LNCAP (cell line): ENCODE measurements around the gene UTS2R.

Experiments
- CTCF ChIP-seq: fragments of 450-650 bp; IDR thresholded peaks from 2 replicates; pipeline ENCODE4 v1.5.1; 2017; ENCODE audit warnings: mild to moderate bottlenecking

Gene UTS2R

DNA sequence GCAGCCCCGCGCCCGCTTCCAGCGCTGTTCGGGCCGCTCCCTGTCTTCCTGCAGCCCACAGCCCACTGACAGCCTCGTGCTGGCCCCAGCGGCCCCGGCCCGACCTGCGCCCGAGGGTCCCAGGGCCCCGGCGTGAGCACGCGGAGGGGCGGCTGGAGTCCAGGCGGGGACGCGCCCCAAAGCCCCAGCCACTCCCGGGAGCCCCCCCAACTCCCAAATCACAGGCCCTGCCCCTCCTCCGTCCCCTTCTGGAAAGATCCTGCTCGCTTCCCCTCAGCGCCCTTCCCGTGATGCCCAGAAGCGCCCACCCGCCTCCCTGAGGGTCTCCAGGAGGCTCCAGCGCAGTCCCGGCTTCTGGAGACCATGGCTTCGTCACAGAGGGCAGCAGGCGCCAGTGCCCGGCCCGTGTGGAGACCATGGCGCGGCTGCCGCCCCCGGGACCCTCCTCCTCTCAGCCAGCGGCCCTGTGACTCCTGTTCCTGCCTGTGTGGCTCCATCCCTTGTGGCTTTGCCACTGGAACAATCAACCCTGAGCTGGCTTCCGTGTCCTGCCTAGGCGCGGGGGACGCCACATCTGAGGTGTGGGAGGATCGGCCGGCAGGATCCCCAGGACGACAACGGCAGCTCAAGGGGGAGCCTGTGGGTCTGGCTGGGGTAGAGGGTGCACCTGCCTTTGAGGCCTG, 3.9 kb downstream of the UTS2R start:
- TF ChIP-seq CTCF, result no peak

- no peak for TF ChIP-seq CTCF
Observed at GRCh38 chr17:82376042-82376730, 4.6 kb downstream of the UTS2R start.

DNA sequence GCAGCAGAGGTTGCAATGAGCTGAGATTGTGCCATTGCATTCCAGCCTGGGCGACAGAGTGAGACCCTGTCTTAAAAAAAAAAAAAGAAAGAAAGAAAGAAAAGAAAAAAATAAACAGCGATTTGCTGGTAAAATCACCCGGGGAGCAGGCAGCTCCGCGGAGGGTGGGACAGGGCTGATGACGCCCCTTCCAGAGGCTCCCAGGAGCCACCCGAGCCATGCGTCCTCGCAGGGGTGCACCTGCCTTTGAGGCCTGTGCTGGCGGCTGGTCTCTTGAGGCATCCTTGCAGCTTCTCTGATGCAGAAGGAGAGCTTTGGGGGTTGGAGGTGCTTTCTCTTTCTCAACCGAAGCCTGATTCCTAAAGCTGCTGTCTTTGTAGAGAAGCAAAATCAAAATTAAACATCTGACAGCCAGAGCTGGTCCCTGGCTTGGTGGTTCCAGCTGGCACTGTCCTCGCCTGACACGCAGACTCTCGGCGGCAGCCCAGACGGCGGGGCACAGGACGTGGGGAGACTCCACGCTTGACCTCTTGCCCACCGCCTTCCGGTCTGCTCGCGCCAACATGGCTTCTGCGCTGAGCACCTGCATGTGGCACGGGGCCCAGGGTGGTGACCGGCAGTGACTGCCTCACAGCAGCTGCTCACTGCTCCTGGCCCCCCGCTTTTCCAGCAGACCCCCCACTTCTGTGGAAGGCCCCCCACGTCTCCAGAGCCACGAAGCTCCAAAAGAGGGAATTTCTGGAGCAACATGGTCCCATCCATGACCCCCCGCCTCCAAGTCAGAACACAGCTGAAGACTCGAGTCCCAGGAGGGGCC, 6.6 kb downstream of the UTS2R start:
- no peak for TF ChIP-seq CTCF

DNA sequence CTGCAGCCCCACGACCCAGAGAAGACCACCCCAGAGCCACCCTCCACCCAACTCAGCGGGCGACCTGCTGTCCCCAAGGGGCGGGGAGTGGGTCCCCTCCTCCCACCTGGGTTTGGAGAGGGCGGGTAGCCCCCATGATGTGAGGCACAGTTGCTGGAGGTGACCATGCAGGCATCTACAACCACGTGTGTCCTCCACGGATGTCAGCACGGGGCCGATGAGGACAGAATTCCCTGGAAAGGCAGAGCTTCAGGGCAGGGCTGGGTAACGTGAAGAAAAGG, 7.1 kb downstream of the UTS2R start:
- no peak for TF ChIP-seq CTCF

GRCh38 chr17:82380860-82381702, 9.5 kb downstream of the UTS2R start:
- TF ChIP-seq CTCF, result no peak

DNA sequence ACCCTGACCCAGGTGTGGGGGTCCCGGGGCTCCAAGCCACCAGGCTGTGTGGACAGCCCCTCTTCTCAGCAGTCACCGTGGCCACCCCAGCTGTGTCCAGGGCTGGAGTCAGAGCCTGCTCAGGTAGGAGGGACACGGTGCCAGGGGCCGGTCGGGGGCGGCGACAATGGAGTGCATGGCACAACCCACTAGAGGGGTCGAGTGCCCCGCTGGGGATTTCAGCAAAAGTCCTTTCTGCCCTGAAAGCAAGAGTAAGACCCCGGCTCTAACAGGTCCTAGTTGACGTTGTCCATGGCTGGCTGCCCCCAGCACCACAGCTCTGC, 11.3 kb downstream of the UTS2R start:
- no peak for TF ChIP-seq CTCF

DNA sequence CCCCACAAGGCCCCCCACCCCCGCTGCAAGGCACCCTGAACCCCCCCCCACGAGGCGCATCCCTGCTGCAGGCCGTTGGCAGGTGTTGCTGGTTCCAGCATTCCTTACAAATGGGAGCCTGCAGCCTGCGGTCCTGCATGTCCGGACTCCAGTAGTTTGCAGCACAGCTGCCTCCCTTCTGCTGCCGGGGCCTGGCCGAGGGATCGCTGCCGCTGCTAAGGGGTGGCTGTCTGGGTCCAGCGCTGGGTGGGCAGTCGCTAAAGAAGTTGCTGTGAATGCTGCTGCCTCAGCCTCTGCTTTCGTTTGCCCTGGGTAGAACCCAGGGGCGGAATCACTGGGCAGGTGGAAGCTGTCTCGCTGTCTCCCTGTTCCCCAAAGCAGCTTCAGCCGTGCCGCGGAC, 11.8 kb downstream of the UTS2R start:
- no peak for TF ChIP-seq CTCF
